ENCODE results near the gene LOXL3. TPM values are rescaled to one million over a fixed set of nuclear protein-coding genes. Genes with fewer than 3 reads are reported as not detected.

Gene LOXL3
- total RNA-seq, 1 donor from 2014 or later: 12.1 TPM

DNA sequence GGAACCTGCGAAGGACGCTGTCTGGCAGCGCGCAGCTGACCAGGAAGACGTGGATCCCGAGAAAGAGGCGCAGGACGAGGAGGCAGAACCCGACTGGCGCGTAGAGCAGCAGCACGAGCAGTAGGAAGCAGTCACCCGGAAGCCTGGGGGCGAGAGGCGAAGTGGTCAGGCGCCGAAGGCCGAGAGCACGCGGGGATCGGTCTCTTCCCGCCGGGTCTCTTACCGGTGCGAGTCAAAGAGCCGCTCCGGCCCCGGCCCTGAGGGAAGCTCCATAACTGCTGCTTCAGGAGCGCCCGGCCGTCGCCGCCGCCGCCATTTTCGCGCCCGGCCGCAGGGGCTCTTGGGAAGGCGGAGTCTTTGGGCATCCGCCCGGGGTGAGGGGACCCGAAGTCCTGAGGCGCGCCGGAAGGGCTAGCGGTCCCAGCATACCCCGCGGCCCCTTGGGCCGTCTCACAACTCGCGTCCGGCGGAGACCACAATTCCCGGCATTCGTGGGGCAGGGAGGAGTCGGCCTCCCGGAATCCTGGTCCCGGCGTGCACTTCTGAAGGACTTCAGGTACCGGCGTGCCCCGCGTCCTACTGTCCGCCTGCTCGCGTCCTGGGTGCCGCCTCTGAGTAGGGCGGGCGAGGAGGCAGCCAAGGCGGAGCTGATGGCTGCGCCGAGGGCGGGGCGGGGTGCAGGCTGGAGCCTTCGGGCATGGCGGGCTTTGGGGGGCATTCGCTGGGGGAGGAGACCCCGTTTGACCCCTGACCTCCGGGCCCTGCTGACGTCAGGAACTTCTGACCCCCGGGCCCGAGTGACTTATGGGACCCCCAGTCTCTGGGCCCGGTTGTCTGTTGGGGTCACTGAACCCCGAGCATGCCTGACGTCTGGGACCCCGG lies 24.1 kb downstream of the LOXL3 start, which contains the start of the genes AUP1 and HTRA2:
AUP1 (minus strand) TSS at position 350 of the 882 bp plus-strand sequence; CDS start at position 273, 77 bp downstream.
HTRA2 (plus strand) TSS at position 577 of the 882 bp plus-strand sequence; CDS start at position 651, 74 bp downstream.
- peaks cover 28% of the 10 kb centered on the region for H3K4me1 ChIP-seq
- H3K27ac ChIP-seq: peak within 1 kb of the TSS; percentile 94
- DNase-seq (peak; percentile 99), ATAC-seq (peak; percentile 97)
- intact Hi-C loops (cut with DNase I): no loop called here
- H3K36me3 ChIP-seq: peaks cover 54% of the 10 kb centered on the region
- TF ChIP-seq, protein P1, sequence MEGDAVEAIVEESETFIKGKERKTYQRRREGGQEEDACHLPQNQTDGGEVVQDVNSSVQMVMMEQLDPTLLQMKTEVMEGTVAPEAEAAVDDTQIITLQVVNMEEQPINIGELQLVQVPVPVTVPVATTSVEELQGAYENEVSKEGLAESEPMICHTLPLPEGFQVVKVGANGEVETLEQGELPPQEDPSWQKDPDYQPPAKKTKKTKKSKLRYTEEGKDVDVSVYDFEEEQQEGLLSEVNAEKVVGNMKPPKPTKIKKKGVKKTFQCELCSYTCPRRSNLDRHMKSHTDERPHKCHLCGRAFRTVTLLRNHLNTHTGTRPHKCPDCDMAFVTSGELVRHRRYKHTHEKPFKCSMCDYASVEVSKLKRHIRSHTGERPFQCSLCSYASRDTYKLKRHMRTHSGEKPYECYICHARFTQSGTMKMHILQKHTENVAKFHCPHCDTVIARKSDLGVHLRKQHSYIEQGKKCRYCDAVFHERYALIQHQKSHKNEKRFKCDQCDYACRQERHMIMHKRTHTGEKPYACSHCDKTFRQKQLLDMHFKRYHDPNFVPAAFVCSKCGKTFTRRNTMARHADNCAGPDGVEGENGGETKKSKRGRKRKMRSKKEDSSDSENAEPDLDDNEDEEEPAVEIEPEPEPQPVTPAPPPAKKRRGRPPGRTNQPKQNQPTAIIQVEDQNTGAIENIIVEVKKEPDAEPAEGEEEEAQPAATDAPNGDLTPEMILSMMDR (IDR thresholded peaks at IDR 0.05): no peak
- no peaks in the 10 kb centered on the region for H3K27me3 ChIP-seq (ENCODE audit: low read depth)
- peak within 1 kb of the TSS; percentile 98 for H3K4me3 ChIP-seq
- no peaks in the 10 kb centered on the region for H3K9me3 ChIP-seq

GRCh38 chr2:74528600-74529356 lies 25.0 kb downstream of the LOXL3 start:
- H3K4me3 ChIP-seq: peak overlapping the region; percentile 98
- TF ChIP-seq, protein P1 (IDR thresholded peaks at IDR 0.05): no peak
- H3K36me3 ChIP-seq: peaks cover 54% of the 10 kb centered on the region
- peaks cover 28% of the 10 kb centered on the region for H3K4me1 ChIP-seq
- ATAC-seq: peak; percentile 14 to 30
- no peaks in the 10 kb centered on the region for H3K9me3 ChIP-seq
- H3K27me3 ChIP-seq (ENCODE audit: low read depth): no peaks in the 10 kb centered on the region
- intact Hi-C loops (cut with DNase I): no loop called here
- no peak for DNase-seq
- peak overlapping the region; percentile 94 for H3K27ac ChIP-seq

- Histone ChIP-seq H3K27ac (no peak overlapping the region), H3K36me3 (peaks cover 44% of the 10 kb centered on the region), H3K9me3 (no peaks in the 10 kb centered on the region), H3K4me1 (peaks cover 28% of the 10 kb centered on the region), H3K27me3 (ENCODE audit: low read depth) (no peaks in the 10 kb centered on the region), H3K4me3 (no peak overlapping the region)
- intact Hi-C loops (cut with DNase I): no loop called here
- TF ChIP-seq, protein P1 (IDR thresholded peaks at IDR 0.05): no peak
- DNase-seq: no peak
- no peak for ATAC-seq
Observed at GRCh38 chr2:74527741-74528140, 26.0 kb downstream of the LOXL3 start.

DNA sequence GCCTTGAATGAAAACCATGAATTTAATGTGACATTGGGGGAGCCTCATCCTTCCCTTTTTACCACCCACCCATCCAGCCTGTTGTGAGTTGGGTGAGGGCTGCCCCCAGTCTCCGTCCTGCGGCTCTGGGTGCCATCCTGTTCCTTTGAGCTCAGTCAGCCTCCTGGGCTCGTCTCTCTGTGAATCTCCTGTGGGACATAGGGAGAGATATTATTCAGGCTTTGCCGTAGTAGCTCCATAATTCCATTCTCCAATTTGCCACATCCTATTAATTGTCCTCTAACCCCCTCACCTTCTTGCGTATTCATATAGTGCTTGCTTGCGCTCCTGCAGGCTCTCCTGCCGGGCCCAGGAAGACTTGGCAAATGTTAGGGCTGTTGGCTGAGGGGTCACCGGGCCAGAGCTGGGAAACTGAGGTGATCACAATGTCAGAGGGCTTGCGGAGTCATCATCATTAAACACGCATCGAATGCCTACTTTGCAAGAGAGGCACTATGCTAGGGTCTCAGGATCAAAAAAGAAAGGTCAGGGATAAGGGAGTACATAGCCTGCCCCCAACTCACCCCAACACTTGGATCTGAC lies 27.0 kb downstream of the LOXL3 start:
- peaks cover 24% of the 10 kb centered on the region for H3K4me1 ChIP-seq
- ATAC-seq (no peak), DNase-seq (no peak)
- H3K4me3 ChIP-seq: no peak overlapping the region
- TF ChIP-seq, protein P1 (IDR thresholded peaks at IDR 0.05): no peak
- no peaks in the 10 kb centered on the region for H3K9me3 ChIP-seq
- no peak overlapping the region for H3K27ac ChIP-seq
- intact Hi-C loops (cut with DNase I): no loop called here
- H3K27me3 ChIP-seq (ENCODE audit: low read depth): no peaks in the 10 kb centered on the region
- H3K36me3 ChIP-seq: peaks cover 34% of the 10 kb centered on the region

All from lower lobe of right lung (tissue), 2 donors.